HG03064 (cell line): ENCODE data around the gene AGA.

Experiments used
- ATAC-seq: cut with Tn5 transposase; IDR thresholded peaks from one replicate; pipeline ENCODE4 v1.9.1; 2021; ENCODE audit warnings: low read depth; ENCODE audit not compliant: unreplicated experiment

Gene AGA

DNA sequence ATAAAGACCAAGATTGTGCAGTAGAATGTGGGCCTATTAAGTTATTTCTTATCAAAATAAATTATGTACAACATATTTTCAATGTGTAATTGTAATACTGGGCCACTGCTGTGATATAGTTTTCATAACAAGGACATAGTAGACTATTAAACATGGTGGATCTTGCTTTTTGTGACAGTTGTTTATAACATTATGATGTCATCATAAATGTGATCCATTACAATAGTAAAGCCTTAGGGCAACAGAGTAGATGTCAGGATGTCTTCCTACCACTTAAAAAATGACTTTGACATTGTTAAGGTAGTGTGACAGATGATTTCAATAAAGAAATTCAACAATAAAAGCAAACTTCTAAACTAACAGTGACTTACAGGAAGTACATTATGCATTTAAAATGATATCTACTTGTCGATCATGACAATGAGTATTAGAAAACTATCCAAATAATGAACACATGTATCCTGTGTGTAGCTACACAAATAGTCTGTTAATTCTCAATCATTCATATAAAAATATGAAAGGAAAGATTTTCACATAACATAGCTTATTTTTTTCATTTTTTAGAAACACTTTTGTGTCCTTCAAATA is 5.3 kb upstream of the AGA start:
- ATAC-seq, result no peak

DNA sequence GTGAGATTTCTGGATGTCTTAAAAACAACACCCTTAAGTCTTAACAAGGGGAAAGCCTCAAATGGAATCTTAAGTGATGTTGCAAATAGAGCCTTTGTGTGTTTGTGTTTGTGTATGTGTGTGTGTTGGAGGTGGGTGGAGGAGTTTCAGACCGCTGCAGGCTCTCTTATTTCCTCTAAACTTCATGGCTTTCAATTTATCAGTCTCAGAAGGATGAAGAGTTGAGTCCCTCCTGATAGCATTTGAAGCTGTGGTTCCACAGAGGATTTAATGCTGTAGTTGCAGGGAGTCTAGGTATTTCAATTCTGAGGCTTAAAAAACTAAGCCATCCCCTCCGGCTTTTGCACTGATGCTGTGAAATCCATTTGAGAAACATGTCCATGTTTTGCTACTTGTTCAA is 4.3 kb upstream of the AGA start:
- no peak for ATAC-seq

GRCh38 chr4:177444911-177445736 is 2.9 kb upstream of the AGA start:
- no peak for ATAC-seq

DNA sequence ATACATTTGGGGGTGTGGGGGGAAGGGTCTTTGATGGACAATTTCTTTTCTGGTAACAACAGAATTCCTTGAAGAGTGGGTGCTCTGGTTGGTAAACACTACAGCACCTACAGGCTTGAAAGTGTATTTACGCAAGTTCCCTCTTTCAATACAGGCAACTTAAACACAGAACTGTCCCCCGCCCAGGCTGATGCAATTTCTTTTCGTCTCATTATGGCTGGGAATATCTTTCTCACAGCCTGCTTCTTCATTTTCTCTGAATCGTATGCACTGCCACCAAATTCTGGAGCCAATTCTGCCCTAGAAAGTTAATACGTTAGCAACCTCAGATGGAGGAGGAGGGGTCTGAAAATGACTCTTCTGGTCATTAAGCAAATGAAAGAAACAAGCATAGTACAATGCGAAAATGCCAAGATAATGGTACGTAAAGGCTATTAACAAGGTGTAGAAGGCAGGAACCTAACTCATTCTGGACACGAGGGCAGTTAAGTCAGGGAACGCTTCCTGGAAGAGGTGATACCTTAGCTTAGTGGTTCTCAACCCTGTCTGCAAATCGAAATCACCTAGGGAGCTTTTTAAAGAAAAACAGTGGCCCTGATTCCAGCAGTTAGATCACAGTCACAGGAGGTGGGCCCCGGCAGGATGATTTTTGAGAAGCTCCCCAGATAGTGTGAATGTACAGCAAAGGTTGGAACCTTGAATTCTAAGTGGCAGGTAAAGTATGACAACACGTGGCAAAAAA is 1.0 kb downstream of the AGA start:
- ATAC-seq, result peak; percentile 32

GRCh38 chr4:177436456-177436855 is 5.8 kb downstream of the AGA start:
- ATAC-seq, result no peak

DNA sequence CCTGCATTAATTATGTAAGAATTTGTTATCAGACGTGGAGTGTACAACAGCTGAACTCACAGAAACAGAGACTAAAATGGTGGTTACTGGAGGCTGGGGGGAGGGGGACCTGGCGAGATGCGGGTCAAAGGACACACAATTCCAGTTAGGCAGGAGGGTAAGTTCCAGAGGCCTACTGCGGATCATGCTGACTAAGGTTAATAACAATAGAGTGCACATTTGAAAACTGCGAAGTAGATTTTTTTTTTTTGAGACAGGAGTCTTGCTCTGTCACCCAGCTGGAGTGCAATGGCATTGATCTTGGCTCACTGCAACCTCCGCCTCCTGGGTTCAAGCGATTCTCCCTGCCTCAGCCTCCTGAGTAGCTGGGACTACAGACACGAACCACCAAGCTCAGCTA is 7.6 kb downstream of the AGA start:
- ATAC-seq, result no peak

GRCh38 chr4:177427192-177427591 is 15.0 kb downstream of the AGA start:
- ATAC-seq, result no peak

- no peak for ATAC-seq
These were observed 22.8 kb downstream of the AGA start for GRCh38 chr4:177419434-177419833.

DNA sequence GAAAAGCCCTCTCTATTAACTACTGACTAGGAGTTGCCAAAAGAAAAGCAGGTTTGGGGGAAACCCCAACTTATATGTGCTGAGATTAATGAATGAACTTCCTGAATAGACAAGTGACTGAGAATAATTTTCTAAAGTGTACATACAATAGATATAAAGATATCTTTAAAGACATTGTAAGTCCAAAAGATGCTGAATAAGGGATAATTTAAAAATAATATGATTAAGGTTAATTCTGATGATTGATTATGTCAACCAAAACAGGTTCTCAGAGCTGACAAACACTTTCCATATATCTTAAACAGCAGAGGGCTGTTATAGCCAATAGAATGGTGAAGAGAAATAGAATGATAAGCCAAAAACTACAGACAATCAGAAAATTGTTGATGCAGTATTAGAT is 28.6 kb downstream of the AGA start:
- ATAC-seq, result no peak

DNA sequence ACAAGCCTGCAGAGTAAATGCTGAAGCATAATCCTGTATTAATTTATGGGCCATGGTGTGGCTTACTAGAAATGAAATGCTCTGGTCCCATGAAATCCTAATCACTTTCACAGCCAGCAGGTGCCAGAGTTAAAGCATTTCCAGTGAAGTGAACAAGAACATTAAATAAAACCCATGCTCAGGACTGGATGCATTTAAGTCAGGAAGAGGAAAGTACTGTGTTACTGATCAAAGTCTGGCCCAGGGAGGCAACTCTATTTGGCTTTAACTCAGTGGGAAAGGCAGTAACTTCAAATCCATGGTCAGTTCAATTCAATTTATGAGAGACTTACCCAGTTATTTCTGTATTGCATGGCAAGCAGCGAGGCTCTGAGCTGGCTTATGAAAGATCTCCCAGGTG is 29.2 kb downstream of the AGA start:
- no peak for ATAC-seq

DNA sequence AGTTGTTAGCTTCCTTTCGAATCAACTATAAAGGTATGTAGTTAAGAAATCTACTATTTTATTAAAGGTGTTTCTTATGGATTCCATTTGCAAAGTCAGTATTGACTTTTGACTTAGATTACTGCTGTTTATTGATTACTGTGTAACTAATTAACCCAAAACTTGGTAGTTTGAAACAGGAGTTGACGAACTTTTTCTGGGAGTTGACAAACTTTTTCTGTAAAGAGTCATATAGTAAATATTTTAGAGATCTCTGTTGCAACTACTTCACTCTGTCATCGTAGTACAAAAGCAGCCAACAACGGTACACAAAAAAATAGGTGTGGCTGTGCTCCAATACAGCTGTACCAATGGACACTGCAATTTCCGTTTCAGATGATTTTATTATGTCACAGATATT is 30.2 kb downstream of the AGA start:
- ATAC-seq, result no peak

- no peak for ATAC-seq
These were observed 31.7 kb downstream of the AGA start for GRCh38 chr4:177410566-177410965.

- ATAC-seq, result no peak
These were observed 34.2 kb downstream of the AGA start for GRCh38 chr4:177408023-177408422.

GRCh38 chr4:177405508-177405907 is 36.7 kb downstream of the AGA start:
- ATAC-seq, result no peak

- no peak for ATAC-seq
These were observed 37.3 kb downstream of the AGA start for GRCh38 chr4:177404986-177405385.

GRCh38 chr4:177404342-177404741 is 37.9 kb downstream of the AGA start:
- ATAC-seq, result no peak

DNA sequence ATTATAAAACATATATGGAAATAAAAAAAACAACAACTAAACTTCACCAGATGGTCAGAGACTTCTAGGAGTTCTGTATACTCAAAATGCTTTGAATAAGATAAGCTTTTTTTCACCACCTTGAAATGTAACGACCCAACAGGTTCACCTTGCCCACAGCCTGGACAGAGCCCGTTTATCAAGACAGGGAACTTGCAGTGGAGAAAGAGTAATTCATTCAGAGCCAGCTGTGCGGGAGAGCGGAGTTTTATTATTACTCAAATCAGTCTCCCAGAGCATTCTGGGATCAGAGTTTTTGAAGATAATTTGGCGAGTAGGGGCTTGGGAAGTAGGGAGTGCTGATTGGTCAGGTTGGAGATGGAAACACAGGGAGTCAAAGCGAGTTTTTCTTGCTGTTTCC is 38.5 kb downstream of the AGA start:
- ATAC-seq, result no peak

- no peak for ATAC-seq
These were observed 40.5 kb downstream of the AGA start for GRCh38 chr4:177401658-177402273.

DNA sequence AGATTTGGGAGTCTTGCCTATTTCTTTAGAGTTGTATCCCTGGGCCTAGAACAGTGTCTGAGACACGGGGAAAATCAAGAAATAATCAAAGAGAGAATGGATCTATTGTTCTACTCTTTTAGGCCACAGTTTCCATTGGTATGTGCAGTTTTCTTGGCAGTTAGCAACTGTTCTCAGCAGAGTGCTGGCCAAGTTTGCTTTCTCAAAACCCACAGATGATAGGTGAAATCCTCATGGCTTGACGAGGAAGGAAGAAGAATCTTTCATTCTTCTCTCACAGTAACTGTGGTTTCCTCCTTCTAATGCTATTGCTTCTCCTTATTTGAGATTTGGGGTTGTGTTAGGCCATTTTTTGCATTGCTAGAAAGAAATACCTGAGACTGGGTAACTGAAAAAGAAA is 42.2 kb downstream of the AGA start:
- no peak for ATAC-seq

DNA sequence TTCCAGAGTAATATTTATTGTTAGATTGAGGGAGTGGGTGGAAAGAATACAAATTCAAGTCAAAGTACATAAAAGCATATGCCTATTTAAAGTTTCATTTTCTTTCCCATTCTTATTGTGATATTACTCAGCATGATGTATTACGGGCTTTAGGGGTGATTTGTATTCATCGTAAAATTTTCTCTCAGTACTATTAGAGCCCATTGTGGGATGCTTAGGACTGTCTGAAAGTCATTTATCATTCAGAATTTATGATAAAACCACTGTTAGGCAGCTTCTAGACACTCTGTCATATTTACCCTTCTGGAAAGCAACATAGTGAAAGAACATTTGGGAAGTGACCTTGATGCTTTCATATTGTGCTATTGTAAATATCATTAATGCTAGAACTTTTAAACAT is 45.9 kb downstream of the AGA start:
- no peak for ATAC-seq

DNA sequence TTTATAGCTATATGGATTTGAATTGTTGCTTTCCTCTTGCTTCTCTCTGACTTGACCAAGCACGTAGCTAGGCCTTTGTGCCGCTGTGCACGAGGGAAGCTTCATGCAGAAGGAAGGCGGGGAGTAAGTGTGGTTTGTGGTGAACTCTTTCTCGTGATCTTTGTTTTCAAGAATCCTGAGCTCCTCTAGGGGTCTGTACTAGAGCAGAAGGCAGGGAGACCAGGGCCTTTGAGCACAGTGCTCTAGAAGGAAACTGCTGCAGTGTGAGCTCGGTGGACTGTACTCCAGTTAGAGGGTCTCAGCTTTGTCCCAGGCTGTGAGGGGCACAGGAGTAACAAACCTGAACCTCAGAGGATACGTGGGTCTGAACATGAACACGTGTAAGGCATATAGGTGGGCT is 49.0 kb downstream of the AGA start:
- no peak for ATAC-seq
